ENCODE measurements around the gene TPM1. TPM values are rescaled to one million over a fixed set of nuclear protein-coding genes. Genes with fewer than 3 reads are reported as not detected.
A peak's percentile ranks its signal among the peaks of the same experiment; 100 is the strongest.

The TPM1 gene
- total and polyA plus RNA-seq, 7 donors, result 1,097 to 5,131 (median 2,822) TPM

DNA sequence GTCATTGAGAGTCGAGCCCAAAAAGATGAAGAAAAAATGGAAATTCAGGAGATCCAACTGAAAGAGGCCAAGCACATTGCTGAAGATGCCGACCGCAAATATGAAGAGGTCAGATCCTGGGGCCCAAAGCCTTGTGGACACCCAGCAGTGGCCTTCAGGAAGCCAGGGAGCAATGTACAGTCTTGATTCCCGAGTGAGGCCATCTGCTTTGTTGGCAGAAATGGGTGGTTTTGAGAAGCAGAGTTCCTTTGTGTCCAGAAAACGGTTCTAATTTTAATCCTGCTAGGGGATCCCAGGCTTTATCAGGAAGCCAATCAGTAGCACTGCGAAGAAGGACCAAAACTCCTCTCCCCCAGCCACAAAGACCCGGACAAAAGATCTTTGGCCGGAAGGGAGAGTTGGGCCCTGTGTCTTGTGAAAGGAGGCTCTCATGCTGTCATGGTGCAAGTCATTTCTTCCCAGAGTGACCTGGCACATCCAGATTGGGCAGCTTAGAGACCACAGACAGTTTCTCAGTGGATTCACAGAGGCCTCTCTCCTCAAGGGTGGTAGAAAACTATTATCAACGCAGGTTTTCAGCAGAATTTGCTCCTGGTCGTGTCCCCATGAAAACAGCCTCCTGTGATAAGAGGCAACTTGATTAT is 17.1 kb downstream of the TPM1 start:
- no peak for ATAC-seq
- H3K4me3 ChIP-seq, result no peak overlapping the region
- H3K9me3 ChIP-seq, result no peaks in the 10 kb centered on the region
- H3K27me3 ChIP-seq (ENCODE audit: insufficient read depth in 3 of 3, low read length in 2 of 3), result no peaks in the 10 kb centered on the region
- TF ChIP-seq, protein P1, sequence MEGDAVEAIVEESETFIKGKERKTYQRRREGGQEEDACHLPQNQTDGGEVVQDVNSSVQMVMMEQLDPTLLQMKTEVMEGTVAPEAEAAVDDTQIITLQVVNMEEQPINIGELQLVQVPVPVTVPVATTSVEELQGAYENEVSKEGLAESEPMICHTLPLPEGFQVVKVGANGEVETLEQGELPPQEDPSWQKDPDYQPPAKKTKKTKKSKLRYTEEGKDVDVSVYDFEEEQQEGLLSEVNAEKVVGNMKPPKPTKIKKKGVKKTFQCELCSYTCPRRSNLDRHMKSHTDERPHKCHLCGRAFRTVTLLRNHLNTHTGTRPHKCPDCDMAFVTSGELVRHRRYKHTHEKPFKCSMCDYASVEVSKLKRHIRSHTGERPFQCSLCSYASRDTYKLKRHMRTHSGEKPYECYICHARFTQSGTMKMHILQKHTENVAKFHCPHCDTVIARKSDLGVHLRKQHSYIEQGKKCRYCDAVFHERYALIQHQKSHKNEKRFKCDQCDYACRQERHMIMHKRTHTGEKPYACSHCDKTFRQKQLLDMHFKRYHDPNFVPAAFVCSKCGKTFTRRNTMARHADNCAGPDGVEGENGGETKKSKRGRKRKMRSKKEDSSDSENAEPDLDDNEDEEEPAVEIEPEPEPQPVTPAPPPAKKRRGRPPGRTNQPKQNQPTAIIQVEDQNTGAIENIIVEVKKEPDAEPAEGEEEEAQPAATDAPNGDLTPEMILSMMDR (IDR thresholded peaks at IDR 0.05), result no peak
- H3K36me3 ChIP-seq (ENCODE audit: insufficient read depth in 1 of 2, low read depth in 1 of 2), result peaks cover 29 to 91% of the 10 kb centered on the region in 2 donors
- H3K27ac ChIP-seq, result peak overlapping the region; percentile 26
- no peak for DNase-seq
- H3K4me1 ChIP-seq, result peaks cover 34% of the 10 kb centered on the region
- 74 to 82% (median 79%) methylated on average over 10 of the region's 10 CpGs for WGBS, 3 donors
- intact Hi-C loops (cut with DNase I), result no loop called here

- DNase-seq (no peak), ATAC-seq (no peak)
- no peaks in the 10 kb centered on the region for H3K27me3 ChIP-seq (ENCODE audit: insufficient read depth in 3 of 3, low read length in 2 of 3)
- peaks cover 24% of the 10 kb centered on the region for H3K4me1 ChIP-seq
- H3K36me3 ChIP-seq (ENCODE audit: insufficient read depth in 1 of 2, low read depth in 1 of 2), result peaks cover 29 to 95% of the 10 kb centered on the region in 2 donors
- H3K9me3 ChIP-seq, result no peaks in the 10 kb centered on the region
- no peak overlapping the region for H3K4me3 ChIP-seq
- no peak overlapping the region for H3K27ac ChIP-seq
- intact Hi-C loops (cut with DNase I), result no loop called here
- WGBS, 3 donors, result 71 to 77% (median 71%) methylated on average over 10 of the region's 10 CpGs
- TF ChIP-seq, protein P1 (IDR thresholded peaks at IDR 0.05), result no peak
These were observed 18.2 kb downstream of the TPM1 start for GRCh38 chr15:63060699-63061098.

DNA sequence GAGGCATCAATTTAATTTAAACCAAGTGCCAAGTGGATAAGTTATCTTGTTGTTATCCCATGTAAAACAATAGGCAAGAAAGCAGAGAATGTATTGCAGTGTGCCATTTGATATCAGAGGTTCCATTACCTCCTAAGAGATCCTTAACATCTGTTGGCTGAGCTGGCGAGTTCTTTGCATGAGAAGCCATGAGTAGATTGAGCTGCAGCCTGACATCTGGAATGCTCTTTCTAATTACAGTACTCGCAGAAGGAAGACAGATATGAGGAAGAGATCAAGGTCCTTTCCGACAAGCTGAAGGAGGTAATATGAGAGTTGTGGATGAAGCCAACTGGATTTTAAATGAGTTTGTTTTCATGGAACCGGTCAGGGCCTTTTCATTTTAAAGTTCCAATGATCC is 19.4 kb downstream of the TPM1 start:
- TF ChIP-seq, protein P1 (IDR thresholded peaks at IDR 0.05), result no peak
- intact Hi-C loops (cut with DNase I), result no loop called here
- ATAC-seq, result no peak
- 34 to 59% (median 48%) methylated on average over 4 of the region's 4 CpGs for WGBS, 3 donors
- Histone ChIP-seq H3K36me3 (ENCODE audit: insufficient read depth in 1 of 2, low read depth in 1 of 2) (peaks cover 31 to 100% of the 10 kb centered on the region in 2 donors), H3K27ac (peak overlapping the region; percentile 24), H3K4me3 (no peak overlapping the region), H3K27me3 (ENCODE audit: insufficient read depth in 3 of 3, low read length in 2 of 3) (no peaks in the 10 kb centered on the region), H3K4me1 (peaks cover 19% of the 10 kb centered on the region), H3K9me3 (no peaks in the 10 kb centered on the region)
- no peak for DNase-seq

GRCh38 chr15:63063164-63063756 is 20.7 kb downstream of the TPM1 start:
- H3K9me3 ChIP-seq, result no peaks in the 10 kb centered on the region
- TF ChIP-seq, protein P1 (IDR thresholded peaks at IDR 0.05), result no peak
- no peaks in the 10 kb centered on the region for H3K27me3 ChIP-seq (ENCODE audit: insufficient read depth in 3 of 3, low read length in 2 of 3)
- 86 to 95% (median 86%) methylated on average over 2 of the region's 2 CpGs for WGBS, 3 donors
- peaks cover 22% of the 10 kb centered on the region for H3K4me1 ChIP-seq
- H3K4me3 ChIP-seq, result no peak overlapping the region
- peaks cover 20 to 99% of the 10 kb centered on the region in 2 donors for H3K36me3 ChIP-seq (ENCODE audit: insufficient read depth in 1 of 2, low read depth in 1 of 2)
- ATAC-seq (no peak), DNase-seq (no peak)
- intact Hi-C loops (cut with DNase I), result no loop called here
- H3K27ac ChIP-seq, result no peak overlapping the region
